ENCODE results near the gene DDX54. TPM values are rescaled to one million over a fixed set of nuclear protein-coding genes. Genes with fewer than 3 reads are reported as not detected.

DDX54 gene
- total RNA-seq, 1 donor = 31.2 TPM

GRCh38 chr12:113134521-113134951 is 50.7 kb downstream of the DDX54 start:
- DNase-seq (ENCODE audit: low read depth) = no peak
- H3K4me3 ChIP-seq (ENCODE audit: low read depth, low read length) = no peak overlapping the region
- no peak for TF ChIP-seq CTCF (IDR thresholded peaks at IDR 0.05; ENCODE audit: insufficient read depth, low read length)

DNA sequence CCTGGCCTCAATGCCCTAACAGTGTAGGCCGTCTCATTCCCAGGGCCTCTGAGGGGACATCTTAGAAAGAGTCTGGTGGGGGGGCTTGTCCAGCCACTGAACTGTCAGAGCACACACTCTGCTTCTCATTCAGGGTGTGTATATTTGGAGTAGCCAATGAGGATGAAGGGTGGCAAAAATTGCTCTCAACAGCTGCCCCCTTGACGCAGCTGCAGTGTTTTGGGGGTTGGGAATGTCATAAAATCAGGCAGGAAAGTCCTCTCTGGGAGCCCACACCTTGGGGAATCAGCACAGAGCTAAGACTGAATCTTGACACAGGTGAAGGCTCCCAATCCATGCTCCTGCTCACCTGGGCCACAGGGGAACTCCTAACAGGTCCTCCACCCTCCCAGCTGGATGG is 51.2 kb downstream of the DDX54 start:
- no peak for TF ChIP-seq CTCF (IDR thresholded peaks at IDR 0.05; ENCODE audit: insufficient read depth, low read length)
- no peak overlapping the region for H3K4me3 ChIP-seq (ENCODE audit: low read depth, low read length)
- DNase-seq (ENCODE audit: low read depth) = no peak

GRCh38 chr12:113133666-113134065 is 51.6 kb downstream of the DDX54 start:
- H3K4me3 ChIP-seq (ENCODE audit: low read depth, low read length) = no peak overlapping the region
- TF ChIP-seq CTCF (IDR thresholded peaks at IDR 0.05; ENCODE audit: insufficient read depth, low read length) = no peak
- no peak for DNase-seq (ENCODE audit: low read depth)

GRCh38 chr12:113133036-113133435 is 52.2 kb downstream of the DDX54 start:
- no peak for DNase-seq (ENCODE audit: low read depth)
- TF ChIP-seq CTCF (IDR thresholded peaks at IDR 0.05; ENCODE audit: insufficient read depth, low read length) = no peak
- H3K4me3 ChIP-seq (ENCODE audit: low read depth, low read length) = no peak overlapping the region

- TF ChIP-seq CTCF (IDR thresholded peaks at IDR 0.05; ENCODE audit: insufficient read depth, low read length) = no peak
- no peak for DNase-seq (ENCODE audit: low read depth)
- no peak overlapping the region for H3K4me3 ChIP-seq (ENCODE audit: low read depth, low read length)
Observed at GRCh38 chr12:113131556-113131955, 53.7 kb downstream of the DDX54 start.

- no peak for DNase-seq (ENCODE audit: low read depth)
Observed at GRCh38 chr12:113130457-113131135, 54.7 kb downstream of the DDX54 start.

More at GRCh38 chr12:113130457-113131135, 54.7 kb downstream of the DDX54 start:
- no peak overlapping the region for H3K4me3 ChIP-seq (ENCODE audit: low read depth, low read length)
- no peak for TF ChIP-seq CTCF (IDR thresholded peaks at IDR 0.05; ENCODE audit: insufficient read depth, low read length)

All from fibroblast of the aortic adventitia (primary cell).